Keratinocyte (primary cell): ENCODE data around the gene CCDC7. TPM values are rescaled to one million over a fixed set of nuclear protein-coding genes. Genes with fewer than 3 reads are reported as not detected.

ENCODE experiments used
- DNase-seq: peaks from one replicate; pipeline ENCODE4 v3.0.0-alpha.2; 2011; ENCODE audit warnings: low read depth, missing footprints, low spot score
- FAIRE-seq: peaks from 2 replicates; lab custom pipeline; 2011; peaks lifted over from hg19 to GRCh38; lab: Jason Lieb, UNC
- H2AFZ ChIP-seq: 2 replicates; pipeline ENCODE4 v1.6.0; 2012; ENCODE audit warnings: low read length, control low read depth, inconsistent platforms; ENCODE audit not compliant: control insufficient read depth
- H3K27ac ChIP-seq: 2 replicates; pipeline ENCODE4 v1.5.1; 2011; ENCODE audit warnings: low read length; ENCODE audit not compliant: control insufficient read depth, insufficient read depth
- H3K27me3 ChIP-seq: 3 replicates; pipeline ENCODE4 v1.6.0; 2011; ENCODE audit warnings: low read length; ENCODE audit not compliant: control insufficient read depth, insufficient read depth; ENCODE audit errors: extremely low read depth
- H3K36me3 ChIP-seq, 2 experiments: 2 replicates in 1 of 2; 3 replicates in 1 of 2; pipeline ENCODE4 v1.5.1; 2011; ENCODE audit warnings: low read length in 2 of 2, mild to moderate bottlenecking in 1 of 2; ENCODE audit not compliant: control insufficient read depth in 2 of 2, insufficient read depth in 2 of 2; ENCODE audit errors: extremely low read depth in 1 of 2
- H3K4me1 ChIP-seq: 3 replicates; pipeline ENCODE4 v1.5.1; 2011; ENCODE audit warnings: low read length; ENCODE audit not compliant: control insufficient read depth, insufficient read depth; ENCODE audit errors: extremely low read depth
- H3K4me2 ChIP-seq: 3 replicates; pipeline ENCODE4 v1.6.0; 2011; ENCODE audit warnings: low read depth, low read length; ENCODE audit not compliant: control insufficient read depth, insufficient read depth; ENCODE audit errors: extremely low read depth
- H3K4me3 ChIP-seq, 3 experiments: fragments of 200-600 bp in 1 of 3; sonication (generic) in 1 of 3; 2 replicates in 2 of 3; 3 replicates in 1 of 3; pipeline ENCODE4 v1.5.1; 2011 to 2016; ENCODE audit warnings: low read length in 3 of 3, mild to moderate bottlenecking in 3 of 3, control low read depth in 2 of 3, inconsistent platforms in 1 of 3, low read depth in 1 of 3, mixed read lengths in 1 of 3, mixed run types in 1 of 3, moderate library complexity in 1 of 3; ENCODE audit not compliant: control insufficient read depth in 2 of 3, insufficient read depth in 2 of 3; ENCODE audit errors: extremely low read depth in 1 of 3
- H3K79me2 ChIP-seq: 2 replicates; pipeline ENCODE4 v1.6.0; 2012; ENCODE audit warnings: low read length; ENCODE audit not compliant: control insufficient read depth, insufficient read depth
- H3K9ac ChIP-seq: 3 replicates; pipeline ENCODE4 v1.6.0; 2011; ENCODE audit warnings: low read length; ENCODE audit not compliant: control insufficient read depth, insufficient read depth; ENCODE audit errors: extremely low read depth
- H3K9me1 ChIP-seq: 3 replicates; pipeline ENCODE4 v1.6.0; 2011; ENCODE audit warnings: low read length; ENCODE audit not compliant: control insufficient read depth, insufficient read depth; ENCODE audit errors: extremely low read depth
- H3K9me3 ChIP-seq: 2 replicates; pipeline ENCODE4 v1.5.1; 2012; ENCODE audit warnings: low read depth, low read length; ENCODE audit not compliant: control insufficient read depth
- H4K20me1 ChIP-seq: 3 replicates; pipeline ENCODE4 v1.6.0; 2011; ENCODE audit warnings: low read length; ENCODE audit not compliant: control insufficient read depth, insufficient read depth; ENCODE audit errors: extremely low read depth
- CTCF ChIP-seq, 3 experiments: IDR thresholded peaks in 1 of 3; conservative IDR thresholded peaks in 1 of 3; optimal IDR thresholded peaks in 1 of 3; 2 replicates in 2 of 3; 3 replicates in 1 of 3; pipeline versions ENCODE3 to v1.5.1; 2011; ENCODE audit warnings: low read length in 3 of 3, mild to moderate bottlenecking in 3 of 3, moderate library complexity in 2 of 3, control low read depth in 1 of 3, inconsistent platforms in 1 of 3; ENCODE audit not compliant: insufficient read depth in 2 of 3; ENCODE audit errors: extremely low read depth in 1 of 3
- EZH2 ChIP-seq: IDR thresholded peaks from one replicate; pipeline ENCODE4 v1.6.1; 2012; ENCODE audit warnings: inconsistent platforms, mild to moderate bottlenecking, low read length, moderate library complexity
- dilution Hi-C: fragments of 300-500 bp; cut with MboI; formaldehyde crosslinking; loops from one replicate; pipeline ENCODE4 v1.7.0; 2020; ENCODE audit warnings: low sequenced_read_pairs; ENCODE audit not compliant: extremely low pct_ligation_motif_present
- polyA plus RNA-seq, 5 experiments: library from polyadenylated mRNA; depleted of rRNA in 3 of 5; stranded (reverse) in 3 of 5; stranded (forward) in 1 of 5; unstranded in 1 of 5; fragments of >200 nt; gene quantifications; 1 replicate in 1 of 5; 2 replicates in 3 of 5; 3 replicates in 1 of 5; pipeline versions ENCODE4 v1.2.1 to v1.2.3, GENCODE V29; 2011 to 2012; ENCODE audit warnings: missing spikeins in 2 of 5, low read depth in 1 of 5, low replicate concordance in 1 of 5

Gene CCDC7
- polyA plus RNA-seq, 1 donor (not counting 4 experiments of a cell fraction or from before 2014, with no cell fraction given): 1.1 TPM

- TF ChIP-seq CTCF (optimal IDR thresholded peaks at IDR 0.05 in 1 of 3, IDR thresholded peaks at IDR 0.05 in 1 of 3, conservative IDR thresholded peaks at IDR 0.05 in 1 of 3; ENCODE audit: extremely low read depth in 1 of 3, insufficient read depth in 2 of 3, low read length in 3 of 3): no peak
- TF ChIP-seq EZH2: no peak
- Histone ChIP-seq H3K9ac (no peak overlapping the region), H4K20me1 (no peaks in the 10 kb centered on the region), H3K9me1 (no peaks in the 10 kb centered on the region), H3K4me3 (no peak overlapping the region), H3K36me3 (no peaks in the 10 kb centered on the region), H3K27ac (no peak overlapping the region), H3K27me3 (no peaks in the 10 kb centered on the region), H3K4me2 (no peak overlapping the region), H2AFZ (no peak overlapping the region), H3K79me2 (no peaks in the 10 kb centered on the region), H3K9me3 (no peaks in the 10 kb centered on the region), H3K4me1 (no peaks in the 10 kb centered on the region)
- dilution Hi-C loops: no loop called here
- DNase-seq (no peak), FAIRE-seq (no peak)
Measured at GRCh38 chr10:32516567-32517495, 70.9 kb downstream of the CCDC7 start.

DNA sequence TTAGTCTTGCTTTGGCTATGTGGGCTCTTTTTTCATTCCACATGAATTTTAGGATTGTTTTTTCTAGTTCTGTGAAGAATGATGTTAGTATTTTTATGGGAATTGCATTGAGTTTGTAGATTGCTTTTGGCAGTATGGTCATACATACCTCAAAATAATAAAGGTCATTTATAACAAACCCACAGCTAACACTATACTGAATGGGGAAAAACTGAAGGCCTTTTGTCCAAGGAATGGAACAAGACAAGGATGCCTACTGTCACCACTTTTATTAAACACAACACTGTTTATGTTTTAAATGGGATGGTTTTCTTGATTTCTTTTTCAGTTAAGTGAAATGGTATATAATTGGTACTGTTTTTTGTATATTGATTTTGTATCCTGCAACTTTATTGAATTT, 84.3 kb downstream of the CCDC7 start:
- no peaks in the 10 kb centered on the region for H3K9me3 ChIP-seq

More for the DNA sequence above, 84.3 kb downstream of the CCDC7 start:
- no peaks in the 10 kb centered on the region for H3K9me1 ChIP-seq
- no peak overlapping the region for H2AFZ ChIP-seq
- H3K27ac ChIP-seq: no peak overlapping the region
- no peak for DNase-seq
- no peaks in the 10 kb centered on the region for H3K27me3 ChIP-seq
- H3K4me2 ChIP-seq: no peak overlapping the region
- TF ChIP-seq EZH2 (no peak), CTCF (optimal IDR thresholded peaks at IDR 0.05 in 1 of 3, IDR thresholded peaks at IDR 0.05 in 1 of 3, conservative IDR thresholded peaks at IDR 0.05 in 1 of 3; ENCODE audit: extremely low read depth in 1 of 3, insufficient read depth in 2 of 3, low read length in 3 of 3) (no peak)
- H4K20me1 ChIP-seq: no peaks in the 10 kb centered on the region
- H3K4me3 ChIP-seq: no peak overlapping the region
- dilution Hi-C loops: no loop called here
- no peaks in the 10 kb centered on the region for H3K4me1 ChIP-seq
- no peak overlapping the region for H3K9ac ChIP-seq
- H3K36me3 ChIP-seq: no peaks in the 10 kb centered on the region
- FAIRE-seq: no peak
- H3K79me2 ChIP-seq: no peaks in the 10 kb centered on the region
